MM.1S (cell line): Measurements from ENCODE around the gene HPX.

Experiments
- EZH2 ChIP-seq: fragments of 300-600 bp; sonication (generic); optimal IDR thresholded peaks from 2 replicates; pipeline ENCODE3; 2017; ENCODE audit warnings: low read depth, mild to moderate bottlenecking, antibody characterized with exemption, low read length, mixed read lengths
- EZH2phosphoT487 ChIP-seq: fragments of 300-600 bp; sonication (generic); IDR thresholded peaks from 2 replicates; pipeline ENCODE4 v1.6.1; 2018; ENCODE audit warnings: antibody characterized with exemption, low read length
- TF ChIP-seq, protein P1 (sequence below): fragments of 300-600 bp; sonication (generic); IDR thresholded peaks from 2 replicates; pipeline ENCODE4 v1.5.1; 2016; ENCODE audit warnings: antibody characterized with exemption, low read length, mixed read lengths

GRCh38 chr11:6489306-6489705 lies 48.5 kb upstream of the HPX start:
- no peak for TF ChIP-seq EZH2
- TF ChIP-seq, protein P1, sequence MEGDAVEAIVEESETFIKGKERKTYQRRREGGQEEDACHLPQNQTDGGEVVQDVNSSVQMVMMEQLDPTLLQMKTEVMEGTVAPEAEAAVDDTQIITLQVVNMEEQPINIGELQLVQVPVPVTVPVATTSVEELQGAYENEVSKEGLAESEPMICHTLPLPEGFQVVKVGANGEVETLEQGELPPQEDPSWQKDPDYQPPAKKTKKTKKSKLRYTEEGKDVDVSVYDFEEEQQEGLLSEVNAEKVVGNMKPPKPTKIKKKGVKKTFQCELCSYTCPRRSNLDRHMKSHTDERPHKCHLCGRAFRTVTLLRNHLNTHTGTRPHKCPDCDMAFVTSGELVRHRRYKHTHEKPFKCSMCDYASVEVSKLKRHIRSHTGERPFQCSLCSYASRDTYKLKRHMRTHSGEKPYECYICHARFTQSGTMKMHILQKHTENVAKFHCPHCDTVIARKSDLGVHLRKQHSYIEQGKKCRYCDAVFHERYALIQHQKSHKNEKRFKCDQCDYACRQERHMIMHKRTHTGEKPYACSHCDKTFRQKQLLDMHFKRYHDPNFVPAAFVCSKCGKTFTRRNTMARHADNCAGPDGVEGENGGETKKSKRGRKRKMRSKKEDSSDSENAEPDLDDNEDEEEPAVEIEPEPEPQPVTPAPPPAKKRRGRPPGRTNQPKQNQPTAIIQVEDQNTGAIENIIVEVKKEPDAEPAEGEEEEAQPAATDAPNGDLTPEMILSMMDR, result no peak
- TF ChIP-seq EZH2phosphoT487, result no peak
